Measurements from ENCODE around the gene FUNDC1.
"Not testable (repeated sequence)": the region's sequence is repeated elsewhere in the genome, so short reads cannot be mapped to it uniquely, and the experiment has no call there.

Gene FUNDC1

GRCh38 chrX:44542567-44543325 is at the start of gene FUNDC1:
TSS of gene FUNDC1 (minus strand) at chrX:44542859. CDS start at chrX:44542832, 27 bp downstream.
- peak; percentile 98 for DNase-seq

GRCh38 chrX:44585866-44586265 is 43.2 kb upstream of the FUNDC1 start:
- no peak for DNase-seq

- no peak for DNase-seq
Observed at GRCh38 chrX:44580466-44580865, 37.8 kb upstream of the FUNDC1 start.

- DNase-seq: no peak
Observed at GRCh38 chrX:44572340-44572938, 29.8 kb upstream of the FUNDC1 start.

- DNase-seq: no peak
Observed at GRCh38 chrX:44570522-44570921, 27.9 kb upstream of the FUNDC1 start.

GRCh38 chrX:44569122-44569521 is 26.5 kb upstream of the FUNDC1 start:
- DNase-seq: no peak

GRCh38 chrX:44568196-44568595 is 25.5 kb upstream of the FUNDC1 start:
- no peak for DNase-seq

GRCh38 chrX:44561896-44562295 is 19.2 kb upstream of the FUNDC1 start:
- not testable (repeated sequence) for DNase-seq

GRCh38 chrX:44550563-44550962 is 7.9 kb upstream of the FUNDC1 start:
- DNase-seq: no peak

- not testable (repeated sequence) for DNase-seq
Observed at GRCh38 chrX:44545454-44545853, 2.8 kb upstream of the FUNDC1 start.

- no peak for DNase-seq
Observed at GRCh38 chrX:44544036-44544435, 1.4 kb upstream of the FUNDC1 start.

- DNase-seq: no peak
Observed at GRCh38 chrX:44536198-44536597, 6.5 kb downstream of the FUNDC1 start.

GRCh38 chrX:44529310-44529709 is 13.3 kb downstream of the FUNDC1 start:
- no peak for DNase-seq

GRCh38 chrX:44514272-44514671 is 28.4 kb downstream of the FUNDC1 start:
- no peak for DNase-seq

- DNase-seq: no peak
Observed at GRCh38 chrX:44507292-44507691, 35.4 kb downstream of the FUNDC1 start.

GRCh38 chrX:44506678-44507077 is 36.0 kb downstream of the FUNDC1 start:
- no peak for DNase-seq

- no peak for DNase-seq
Observed at GRCh38 chrX:44503560-44503959, 39.1 kb downstream of the FUNDC1 start.

- no peak for DNase-seq
Observed at GRCh38 chrX:44495091-44495490, 47.6 kb downstream of the FUNDC1 start.

GRCh38 chrX:44494357-44494756 is 48.3 kb downstream of the FUNDC1 start:
- DNase-seq: no peak

- DNase-seq: no peak
Observed at GRCh38 chrX:44489515-44489914, 53.1 kb downstream of the FUNDC1 start.

GRCh38 chrX:44484607-44485146 is 58.0 kb downstream of the FUNDC1 start:
- DNase-seq: no peak

GRCh38 chrX:44483965-44484606 is 58.6 kb downstream of the FUNDC1 start:
- DNase-seq: no peak

GRCh38 chrX:44482575-44482974 is 60.1 kb downstream of the FUNDC1 start:
- DNase-seq: no peak

- no peak for DNase-seq
Observed at GRCh38 chrX:44480591-44480990, 62.1 kb downstream of the FUNDC1 start.

All from femur (tissue), 1 donor.